ENCODE results near the gene SPTLC3. TPM values are rescaled to one million over a fixed set of nuclear protein-coding genes. Genes with fewer than 3 reads are reported as not detected.

SPTLC3 gene
- total RNA-seq, 1 experiment from 2014 or later: not detected

DNA sequence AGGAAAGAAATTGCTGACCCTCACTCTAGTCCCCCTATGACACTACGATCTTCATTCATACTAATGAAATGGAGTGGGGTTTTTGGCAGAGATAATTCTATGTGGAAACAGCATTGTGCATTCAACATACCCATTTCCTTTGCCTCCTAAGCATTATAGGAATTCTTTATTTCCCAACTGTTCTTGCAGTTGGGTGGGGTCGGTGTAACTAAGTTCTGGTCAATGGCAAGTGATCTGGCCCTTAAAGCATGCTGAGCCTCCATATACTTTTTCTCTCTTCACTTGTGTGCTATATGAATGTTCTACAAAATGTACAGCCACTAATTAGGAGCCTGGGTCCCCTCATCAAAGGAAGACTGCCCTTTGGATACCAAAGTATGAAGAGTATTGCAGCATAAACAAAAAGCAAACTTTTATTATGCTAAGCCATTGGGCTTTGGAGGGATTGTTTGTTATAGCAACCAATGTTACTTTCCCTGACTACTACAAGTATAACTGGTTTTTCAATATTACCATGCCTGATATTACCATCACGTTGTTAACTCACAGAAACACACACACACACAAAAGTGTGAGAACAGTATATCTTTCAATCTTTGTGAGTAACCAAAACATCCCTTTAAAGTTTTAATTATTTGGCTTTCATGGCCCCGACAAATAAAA is 203.3 kb downstream of the SPTLC3 start:
- in situ Hi-C loops (cut with HindIII; ENCODE audit: low sequenced_read_pairs): no loop called here

GRCh38 chr20:13212750-13213149 is 204.0 kb downstream of the SPTLC3 start:
- in situ Hi-C loops (cut with HindIII; ENCODE audit: low sequenced_read_pairs): no loop called here
- DNase-seq (ENCODE audit: low spot score): no peak

More for the DNA sequence above, 203.3 kb downstream of the SPTLC3 start:
- no peak for DNase-seq (ENCODE audit: low spot score)

- in situ Hi-C loops (cut with HindIII; ENCODE audit: low sequenced_read_pairs): no loop called here
- no peak for DNase-seq (ENCODE audit: low spot score)
Measured at GRCh38 chr20:13213335-13213734, 204.6 kb downstream of the SPTLC3 start.

- in situ Hi-C loops (cut with HindIII; ENCODE audit: low sequenced_read_pairs): no loop called here
Measured at GRCh38 chr20:13216533-13216932, 207.8 kb downstream of the SPTLC3 start.

More at GRCh38 chr20:13216533-13216932, 207.8 kb downstream of the SPTLC3 start:
- DNase-seq (ENCODE audit: low spot score): no peak

Other genes with a start within 250 kb of the SPTLC3 start
- not detected in 2 replicates for gene ISM1, start 212.3 kb downstream of the SPTLC3 start, total RNA-seq (2014; rRNA removed; shearing (Covaris generic))